ENCODE data around the gene TGFBR3. TPM values are rescaled to one million over a fixed set of nuclear protein-coding genes. Genes with fewer than 3 reads are reported as not detected.

TGFBR3 gene
- total and polyA plus RNA-seq, 2 of the 4 experiments (the other 2 are of a cell fraction) = 3.0 to 11.3 TPM

DNA sequence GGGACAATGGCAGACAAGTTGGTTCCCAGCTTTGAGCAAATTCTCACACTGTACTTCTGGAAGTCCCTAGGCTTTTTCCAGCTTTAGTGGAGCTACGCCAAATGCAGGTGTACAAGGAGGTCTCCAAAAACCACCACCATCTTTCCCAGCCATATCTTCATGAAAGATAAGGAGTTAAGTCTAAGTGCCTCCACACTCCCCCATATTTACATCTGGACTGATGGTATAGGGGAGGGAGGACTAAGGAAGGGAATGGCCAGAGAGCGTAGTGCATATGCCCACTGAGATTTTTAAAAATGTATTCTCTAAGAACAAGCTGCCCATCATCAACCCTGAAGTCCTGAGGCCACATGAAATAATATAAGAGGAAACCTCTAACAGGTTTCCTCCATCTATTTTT, 161.3 kb downstream of the TGFBR3 start:
- no TSS peak for BruUV-seq (replicated peaks)
- TF ChIP-seq BHLHE40 (IDR thresholded peaks at IDR 0.05; ENCODE audit: low read depth, low read length) (no peak), FOS (IDR thresholded peaks at IDR 0.05; ENCODE audit: low read depth, low read length) (no peak)
- TF ChIP-seq, protein P1, sequence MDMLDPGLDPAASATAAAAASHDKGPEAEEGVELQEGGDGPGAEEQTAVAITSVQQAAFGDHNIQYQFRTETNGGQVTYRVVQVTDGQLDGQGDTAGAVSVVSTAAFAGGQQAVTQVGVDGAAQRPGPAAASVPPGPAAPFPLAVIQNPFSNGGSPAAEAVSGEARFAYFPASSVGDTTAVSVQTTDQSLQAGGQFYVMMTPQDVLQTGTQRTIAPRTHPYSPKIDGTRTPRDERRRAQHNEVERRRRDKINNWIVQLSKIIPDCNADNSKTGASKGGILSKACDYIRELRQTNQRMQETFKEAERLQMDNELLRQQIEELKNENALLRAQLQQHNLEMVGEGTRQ (IDR thresholded peaks at IDR 0.05; ENCODE audit: low read depth, low read length) = no peak
- TF ChIP-seq, protein P2, sequence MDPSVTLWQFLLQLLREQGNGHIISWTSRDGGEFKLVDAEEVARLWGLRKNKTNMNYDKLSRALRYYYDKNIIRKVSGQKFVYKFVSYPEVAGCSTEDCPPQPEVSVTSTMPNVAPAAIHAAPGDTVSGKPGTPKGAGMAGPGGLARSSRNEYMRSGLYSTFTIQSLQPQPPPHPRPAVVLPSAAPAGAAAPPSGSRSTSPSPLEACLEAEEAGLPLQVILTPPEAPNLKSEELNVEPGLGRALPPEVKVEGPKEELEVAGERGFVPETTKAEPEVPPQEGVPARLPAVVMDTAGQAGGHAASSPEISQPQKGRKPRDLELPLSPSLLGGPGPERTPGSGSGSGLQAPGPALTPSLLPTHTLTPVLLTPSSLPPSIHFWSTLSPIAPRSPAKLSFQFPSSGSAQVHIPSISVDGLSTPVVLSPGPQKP (IDR thresholded peaks at IDR 0.05; ENCODE audit: borderline replicate concordance, low read depth, low read length) = no peak

More for the DNA sequence above, 161.3 kb downstream of the TGFBR3 start:
- Histone ChIP-seq H2BK5ac (ENCODE audit: low read depth, low read length, poor library complexity, severe bottlenecking) (no peak overlapping the region), H3K9ac (ENCODE audit: low read depth, low read length) (no peak overlapping the region), H3K14ac (replicated peaks; ENCODE audit: low read depth, low read length) (no peak overlapping the region), H3K9me3 (ENCODE audit: control insufficient read depth, insufficient read depth, low read length) (no peaks in the 10 kb centered on the region), H3K9me1 (ENCODE audit: insufficient read depth, low read length) (peaks cover 11% of the 10 kb centered on the region), H4K91ac (ENCODE audit: insufficient read depth, low read depth, low read length) (no peak overlapping the region), H2AK5ac (ENCODE audit: low read depth, low read length) (no peak overlapping the region), H3K27me3 (ENCODE audit: control insufficient read depth, insufficient read depth, low read length) (no peaks in the 10 kb centered on the region), H3K27ac (ENCODE audit: insufficient read depth, low read length) (no peak overlapping the region), H2BK20ac (ENCODE audit: low read depth, low read length) (no peak overlapping the region), H2AK9ac (replicated peaks; ENCODE audit: low read depth, low read length, poor library complexity) (no peak overlapping the region), H3K23ac (ENCODE audit: low read depth, low read length) (no peak overlapping the region), H3K4me3 (ENCODE audit: insufficient read depth, low read depth, low read length) (no peak overlapping the region), H3K4me1 (ENCODE audit: control insufficient read depth, insufficient read depth, low read length) (peaks cover 8% of the 10 kb centered on the region), H3K56ac (ENCODE audit: extremely low read depth, insufficient read depth, low read length) (no peak overlapping the region), H2BK120ac (ENCODE audit: low read depth, low read length) (no peak overlapping the region), H4K20me1 (ENCODE audit: insufficient read depth, low read length) (no peaks in the 10 kb centered on the region; the same call in 1 of the 2 replicates), H3K4me2 (ENCODE audit: low read depth, low read length) (no peak overlapping the region), H4K5ac (ENCODE audit: low read depth, low read length) (no peak overlapping the region), H3K18ac (ENCODE audit: low read depth, low read length) (no peak overlapping the region), H3K79me1 (ENCODE audit: low read depth in 1 of 2, low read length in 2 of 2) (no peaks in the 10 kb centered on the region), H2BK15ac (ENCODE audit: low read depth, low read length) (no peak overlapping the region), H3K4ac (ENCODE audit: low read depth, low read length) (no peak overlapping the region), H4K8ac (ENCODE audit: low read depth in 2 of 2, low read length in 2 of 2) (no peak overlapping the region), H2AFZ (replicated peaks; ENCODE audit: low read length, poor library complexity) (no peak overlapping the region), H3K36me3 (ENCODE audit: control insufficient read depth, insufficient read depth, low read length) (peaks cover 16% of the 10 kb centered on the region)
- POLR2A ChIA-PET (ENCODE audit: unreplicated experiment) = interaction anchor here (1.0 kb wide), 1 partner anchor 12 kb away, joined by 3 read pairs; no protein-coding TSS in a partner anchor
- dilution Hi-C loops (cut with HindIII; ENCODE audit: low sequenced_read_pairs, unreplicated experiment) = no loop called here
- DNase-seq (no peak), ATAC-seq (ENCODE audit: low read depth) (no peak)
- no CpG with 5 or more reads among the region's 2 CpGs for WGBS, 2 experiments (ENCODE audit: extremely low coverage in 2 of 2, insufficient read length in 1 of 2)
- intact Hi-C loops (cut with micrococcal nuclease) = loop anchor here (5.0 kb wide), 1 partner anchor 187 kb away; no protein-coding TSS in a partner anchor
- CTCF ChIA-PET = interaction anchor here (1.9 kb wide), 1 partner anchor 12 kb away, joined by 8 read pairs; no protein-coding TSS in a partner anchor
- in situ Hi-C loops (cut with MboI; ENCODE audit: low sequenced_read_pairs) = no loop called here
